Mesendoderm (in vitro differentiated cells): Measurements from ENCODE around the gene FAM217B.

Experiments
- DNase-seq: peaks from one replicate; pipeline ENCODE4 v3.0.0; 2013
- H2AK5ac ChIP-seq: 2 replicates; pipeline ENCODE4 v1.6.1; 2013; ENCODE audit warnings: low read length, inconsistent platforms
- H2BK120ac ChIP-seq: 2 replicates; pipeline ENCODE4 v1.6.1; 2013; ENCODE audit warnings: low read depth, mild to moderate bottlenecking, low read length, moderate library complexity, mixed read lengths
- H2BK15ac ChIP-seq: replicated peaks from 2 replicates; pipeline ENCODE4 v1.6.1; 2013; ENCODE audit warnings: low read depth, mild to moderate bottlenecking, moderate library complexity
- H2BK5ac ChIP-seq: 2 replicates; pipeline ENCODE4 v1.6.1; 2013; ENCODE audit warnings: low read length, inconsistent platforms
- H3K18ac ChIP-seq: 2 replicates; pipeline ENCODE4 v1.6.1; 2013; ENCODE audit warnings: mild to moderate bottlenecking, low read length, mixed read lengths
- H3K23ac ChIP-seq: one replicate; pipeline ENCODE4 v1.6.1; 2013; ENCODE audit warnings: low read length
- H3K27ac ChIP-seq: 2 replicates; pipeline ENCODE4 v1.5.1; 2013; ENCODE audit warnings: low read depth, mild to moderate bottlenecking, inconsistent platforms, low read length, moderate library complexity
- H3K27me3 ChIP-seq: 2 replicates; pipeline ENCODE4 v1.6.1; 2013; ENCODE audit warnings: low read length, control low read depth, mild to moderate bottlenecking, inconsistent platforms; ENCODE audit not compliant: insufficient read depth, poor library complexity
- H3K36me3 ChIP-seq: 2 replicates; pipeline ENCODE4 v1.6.1; 2013; ENCODE audit warnings: low read length, inconsistent platforms; ENCODE audit not compliant: control insufficient read depth, insufficient read depth
- H3K4ac ChIP-seq: one replicate; pipeline ENCODE4 v1.6.1; 2013; ENCODE audit warnings: low read depth, mild to moderate bottlenecking, low read length, moderate library complexity
- H3K4me1 ChIP-seq: 2 replicates; pipeline ENCODE4 v1.6.1; 2013; ENCODE audit warnings: low read depth, low read length, inconsistent platforms; ENCODE audit not compliant: control insufficient read depth
- H3K4me2 ChIP-seq: 2 replicates; pipeline ENCODE4 v1.6.1; 2013; ENCODE audit warnings: low read length
- H3K4me3 ChIP-seq: 2 replicates; pipeline ENCODE4 v1.5.1; 2013; ENCODE audit warnings: mild to moderate bottlenecking, low read length
- H3K56ac ChIP-seq: one replicate; pipeline ENCODE4 v1.6.1; 2013; ENCODE audit warnings: low read length
- H3K79me1 ChIP-seq: 2 replicates; pipeline ENCODE4 v1.6.1; 2013; ENCODE audit warnings: low read length, inconsistent platforms
- H3K79me2 ChIP-seq: 2 replicates; pipeline ENCODE4 v1.6.1; 2013; ENCODE audit warnings: mild to moderate bottlenecking, low read length; ENCODE audit not compliant: control insufficient read depth, insufficient read depth
- H3K9ac ChIP-seq: 2 replicates; pipeline ENCODE4 v1.6.1; 2013; ENCODE audit warnings: low read length, inconsistent platforms
- H4K5ac ChIP-seq: one replicate; pipeline ENCODE4 v1.6.1; 2013; ENCODE audit warnings: low read length
- H4K8ac ChIP-seq: one replicate; pipeline ENCODE4 v1.6.1; 2013; ENCODE audit warnings: low read depth, mild to moderate bottlenecking, control low read depth, low read length, moderate library complexity
- WGBS: extraction: QIAGEN DNeasy Blood & Tissue Kit; methylation state at CpG from one replicate; pipeline ENCODE4 v1.1.7; 2013; ENCODE audit warnings: low lambda C conversion rate, missing lambda C conversion rate; ENCODE audit not compliant: insufficient coverage; ENCODE audit errors: extremely low coverage; 5-methylcytosine and 5-hydroxymethylcytosine counted together

Gene FAM217B

DNA sequence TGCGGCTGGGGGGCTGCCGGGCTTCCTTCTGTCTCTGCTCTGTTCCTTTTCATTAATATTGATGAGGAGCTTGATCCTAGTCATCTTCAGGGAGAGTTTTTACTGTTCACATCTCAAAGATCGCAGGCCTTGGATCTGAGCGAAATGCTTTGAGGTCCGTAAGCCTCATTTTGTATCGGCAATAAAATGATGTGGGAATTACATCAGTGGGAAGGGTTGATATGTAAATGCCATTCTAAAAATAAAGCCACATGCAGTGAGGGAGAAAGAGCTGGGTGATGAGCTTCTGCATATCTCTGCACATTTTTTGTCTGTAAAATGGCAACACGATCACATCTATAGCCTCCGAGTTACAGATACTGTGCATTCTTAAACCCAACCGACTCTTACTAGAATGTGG, 42.9 kb downstream of the FAM217B start:
- Histone ChIP-seq H3K4me3 (no peak overlapping the region), H3K27me3 (no peaks in the 10 kb centered on the region), H3K79me1 (no peaks in the 10 kb centered on the region), H4K5ac (no peak overlapping the region), H3K4me1 (peaks cover 2% of the 10 kb centered on the region), H3K18ac (no peak overlapping the region), H3K23ac (no peak overlapping the region), H3K9ac (no peak overlapping the region), H2BK5ac (no peak overlapping the region), H4K8ac (no peak overlapping the region), H3K27ac (no peak overlapping the region), H3K56ac (no peak overlapping the region), H3K79me2 (no peaks in the 10 kb centered on the region), H2BK120ac (no peak overlapping the region), H3K4ac (no peak overlapping the region), H3K4me2 (no peak overlapping the region), H2BK15ac (no peak overlapping the region), H3K36me3 (no peaks in the 10 kb centered on the region), H2AK5ac (no peak overlapping the region)
- WGBS: no CpG with 5 or more reads among the region's 9 CpGs
- no peak for DNase-seq

DNA sequence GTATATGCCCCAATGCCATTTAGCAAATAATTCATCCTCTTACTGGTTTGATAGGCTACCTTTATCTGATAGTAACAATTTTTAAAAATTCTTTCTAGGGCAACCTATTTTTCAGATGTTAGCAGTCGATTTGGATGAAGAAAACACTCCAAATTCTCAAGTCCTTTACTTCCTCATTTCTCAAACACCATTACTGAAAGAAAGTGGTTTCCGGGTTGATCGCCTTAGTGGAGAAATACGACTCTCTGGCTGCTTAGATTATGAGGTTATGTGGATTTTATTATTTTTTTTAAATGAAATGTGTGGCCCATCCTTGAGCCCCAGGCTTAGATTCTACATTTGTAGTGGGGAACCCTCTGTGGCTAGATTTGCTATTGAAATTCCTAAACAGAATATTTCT, 44.4 kb downstream of the FAM217B start:
- Histone ChIP-seq H3K36me3 (no peaks in the 10 kb centered on the region), H3K79me1 (no peaks in the 10 kb centered on the region), H3K4ac (no peak overlapping the region), H4K8ac (no peak overlapping the region), H4K5ac (no peak overlapping the region), H3K27ac (no peak overlapping the region), H2BK5ac (no peak overlapping the region), H3K27me3 (no peaks in the 10 kb centered on the region), H2BK15ac (no peak overlapping the region), H2BK120ac (no peak overlapping the region), H3K18ac (no peak overlapping the region), H3K4me2 (no peak overlapping the region), H3K23ac (no peak overlapping the region), H3K4me3 (no peak overlapping the region), H3K79me2 (no peaks in the 10 kb centered on the region), H3K9ac (no peak overlapping the region), H3K4me1 (peaks cover 2% of the 10 kb centered on the region), H2AK5ac (no peak overlapping the region), H3K56ac (no peak overlapping the region)
- WGBS: no CpG with 5 or more reads among the region's 4 CpGs
- no peak for DNase-seq

DNA sequence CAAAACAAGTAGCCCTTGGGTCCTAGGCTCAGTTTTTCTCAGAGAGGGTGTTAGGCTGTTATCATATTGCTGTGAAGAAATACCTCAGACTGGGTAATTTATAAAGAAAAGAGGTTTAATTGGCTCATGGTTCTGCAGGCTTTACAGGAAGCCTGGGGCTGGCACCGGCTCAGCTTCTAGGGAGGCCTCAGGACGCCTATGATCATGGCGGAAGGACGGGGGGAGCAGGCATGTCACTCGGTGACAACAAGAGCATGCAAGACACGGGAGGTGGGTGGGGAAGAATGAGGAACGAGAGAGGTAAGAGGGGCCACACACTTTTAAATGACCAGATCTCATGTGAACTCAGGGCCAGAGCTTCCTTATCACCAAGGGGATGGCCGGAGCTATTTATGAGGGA, 45.0 kb downstream of the FAM217B start:
- H2BK15ac ChIP-seq: no peak overlapping the region
- H4K8ac ChIP-seq: no peak overlapping the region
- H3K9ac ChIP-seq: no peak overlapping the region
- no peak overlapping the region for H2BK5ac ChIP-seq
- no peak overlapping the region for H4K5ac ChIP-seq
- no peak overlapping the region for H3K4me3 ChIP-seq
- H3K4me2 ChIP-seq: no peak overlapping the region
- H3K79me1 ChIP-seq: no peaks in the 10 kb centered on the region
- H3K4ac ChIP-seq: no peak overlapping the region
- peaks cover 2% of the 10 kb centered on the region for H3K4me1 ChIP-seq
- no peaks in the 10 kb centered on the region for H3K36me3 ChIP-seq
- no peak overlapping the region for H3K56ac ChIP-seq
- H3K79me2 ChIP-seq: no peaks in the 10 kb centered on the region
- H3K23ac ChIP-seq: no peak overlapping the region
- no peak for DNase-seq
- no peak overlapping the region for H2AK5ac ChIP-seq
- H3K27me3 ChIP-seq: no peaks in the 10 kb centered on the region
- no CpG with 5 or more reads among the region's 8 CpGs for WGBS
- no peak overlapping the region for H2BK120ac ChIP-seq
- no peak overlapping the region for H3K18ac ChIP-seq
- H3K27ac ChIP-seq: no peak overlapping the region

DNA sequence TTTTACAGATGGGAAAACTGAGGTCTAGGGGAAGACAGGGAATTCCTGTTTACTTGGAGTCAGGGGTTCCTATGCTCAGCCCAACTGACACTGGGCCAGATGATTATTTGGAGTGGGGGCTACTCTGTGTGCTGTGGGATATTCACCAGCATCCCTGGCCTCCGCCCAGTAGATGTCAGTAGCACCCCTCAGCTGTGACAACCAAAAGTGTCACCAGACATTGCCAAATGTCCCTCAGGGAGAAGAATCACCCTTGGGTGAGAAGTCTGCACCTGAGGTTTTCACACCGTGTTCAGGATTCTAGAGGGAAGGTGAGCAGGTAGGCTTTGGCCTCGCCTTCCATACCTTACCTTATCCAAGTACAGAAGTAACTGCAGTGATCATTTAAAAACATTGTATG, 45.7 kb downstream of the FAM217B start:
- Histone ChIP-seq H3K4me1 (peaks cover 2% of the 10 kb centered on the region), H3K23ac (no peak overlapping the region)

DNA sequence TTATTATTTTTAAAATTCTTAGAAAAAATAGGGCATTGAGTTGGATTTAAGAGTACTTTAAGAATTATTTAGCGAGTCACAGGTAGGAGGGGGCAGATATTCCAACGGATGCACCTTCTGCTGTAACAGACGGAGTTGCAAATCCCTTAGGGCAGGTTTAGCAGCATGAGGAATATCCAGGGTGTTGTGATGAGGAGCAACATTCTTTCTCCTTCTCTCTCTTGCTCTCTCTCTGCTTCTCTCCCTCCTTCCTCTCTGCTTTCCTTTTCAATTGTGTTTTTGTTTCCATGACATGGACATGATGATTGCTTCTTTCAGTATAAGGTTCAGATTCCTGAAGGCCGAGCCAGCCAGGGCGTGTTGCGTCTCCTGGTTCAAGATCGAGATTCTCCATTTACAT, 46.9 kb downstream of the FAM217B start:
- WGBS: no CpG with 5 or more reads among the region's 7 CpGs
- Histone ChIP-seq H3K9ac (no peak overlapping the region), H3K23ac (no peak overlapping the region), H4K8ac (no peak overlapping the region), H3K27me3 (no peaks in the 10 kb centered on the region), H4K5ac (no peak overlapping the region), H3K4ac (no peak overlapping the region), H3K4me3 (no peak overlapping the region), H3K4me2 (no peak overlapping the region), H3K27ac (no peak overlapping the region), H3K18ac (no peak overlapping the region), H3K79me1 (no peaks in the 10 kb centered on the region), H3K4me1 (peaks cover 2% of the 10 kb centered on the region), H3K56ac (no peak overlapping the region), H2AK5ac (no peak overlapping the region), H2BK120ac (no peak overlapping the region), H3K36me3 (no peaks in the 10 kb centered on the region), H2BK15ac (no peak overlapping the region), H3K79me2 (no peaks in the 10 kb centered on the region), H2BK5ac (no peak overlapping the region)
- DNase-seq: peak; percentile 40

More for the DNA sequence above, 45.7 kb downstream of the FAM217B start:
- H2BK120ac ChIP-seq: no peak overlapping the region
- H2AK5ac ChIP-seq: no peak overlapping the region
- no peak overlapping the region for H4K8ac ChIP-seq
- no peak overlapping the region for H2BK5ac ChIP-seq
- H3K79me2 ChIP-seq: no peaks in the 10 kb centered on the region
- H3K4ac ChIP-seq: peak overlapping the region; percentile 1
- H3K4me3 ChIP-seq: no peak overlapping the region
- no peak overlapping the region for H3K9ac ChIP-seq
- no CpG with 5 or more reads among the region's 3 CpGs for WGBS
- no peak overlapping the region for H2BK15ac ChIP-seq
- H3K36me3 ChIP-seq: no peaks in the 10 kb centered on the region
- H4K5ac ChIP-seq: no peak overlapping the region
- H3K18ac ChIP-seq: no peak overlapping the region
- H3K27me3 ChIP-seq: no peaks in the 10 kb centered on the region
- H3K4me2 ChIP-seq: no peak overlapping the region
- H3K79me1 ChIP-seq: no peaks in the 10 kb centered on the region
- DNase-seq: peak; percentile 49
- H3K27ac ChIP-seq: no peak overlapping the region
- H3K56ac ChIP-seq: no peak overlapping the region

DNA sequence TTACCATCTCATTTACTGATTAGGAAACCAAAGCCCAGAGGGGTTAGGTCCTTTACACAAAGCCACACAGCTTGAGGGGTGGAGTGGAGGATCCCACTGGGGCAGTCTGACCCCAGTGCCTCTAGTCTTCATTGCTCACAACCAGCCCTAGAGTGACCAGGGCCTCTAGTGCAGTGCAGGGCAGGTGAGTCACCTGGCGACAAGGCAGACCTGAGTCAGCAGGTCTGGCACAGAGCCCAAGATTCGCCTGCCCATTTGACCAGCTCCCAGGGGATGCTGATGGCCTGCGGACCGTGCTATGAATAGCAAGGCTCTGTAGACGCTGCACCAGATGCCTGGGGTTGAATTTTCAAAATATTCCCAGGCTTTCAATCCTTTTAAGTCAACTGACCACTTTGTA, 48.0 kb downstream of the FAM217B start:
- Histone ChIP-seq H4K5ac (no peak overlapping the region), H3K56ac (no peak overlapping the region), H3K4me3 (no peak overlapping the region), H3K4me1 (peaks cover 2% of the 10 kb centered on the region), H3K9ac (no peak overlapping the region), H3K36me3 (no peaks in the 10 kb centered on the region), H3K4me2 (no peak overlapping the region), H3K79me2 (no peaks in the 10 kb centered on the region), H4K8ac (no peak overlapping the region), H3K23ac (no peak overlapping the region), H3K79me1 (no peaks in the 10 kb centered on the region), H2AK5ac (no peak overlapping the region), H2BK15ac (no peak overlapping the region), H3K4ac (no peak overlapping the region), H3K27ac (peak overlapping the region; percentile 16), H3K27me3 (no peaks in the 10 kb centered on the region), H2BK120ac (no peak overlapping the region), H3K18ac (no peak overlapping the region), H2BK5ac (no peak overlapping the region)
- DNase-seq: peak; percentile 29
- no CpG with 5 or more reads among the region's 5 CpGs for WGBS
